WERI-Rb-1 (cell line): Measurements from ENCODE around the gene EPOP.

ENCODE experiments used
- DNase-seq: peaks from one replicate; pipeline ENCODE4 v3.0.0-alpha.2; 2020
- H3K27ac ChIP-seq: fragments of 250-450 bp; sonication (Bioruptor Pico); 2 replicates; pipeline ENCODE4 v1.5.1; 2020; ENCODE audit warnings: mild to moderate bottlenecking, moderate library complexity
- H3K27me3 ChIP-seq: fragments of 250-450 bp; sonication (Bioruptor Pico); 2 replicates; pipeline ENCODE4 v1.5.1; 2021; ENCODE audit warnings: mild to moderate bottlenecking, low read depth, moderate library complexity; ENCODE audit not compliant: insufficient read depth, severe bottlenecking
- H3K36me3 ChIP-seq: fragments of 250-450 bp; sonication (Bioruptor Pico); 2 replicates; pipeline ENCODE4 v1.5.1; 2020; ENCODE audit warnings: mild to moderate bottlenecking, moderate library complexity
- H3K4me3 ChIP-seq: 2 replicates; pipeline ENCODE4 v1.5.1; 2011; ENCODE audit warnings: low read depth, mild to moderate bottlenecking, control low read depth, low read length
- H3K9me3 ChIP-seq: fragments of 250-450 bp; sonication (Bioruptor Pico); 2 replicates; pipeline ENCODE4 v1.5.1; 2021; ENCODE audit warnings: mild to moderate bottlenecking, moderate library complexity; ENCODE audit not compliant: severe bottlenecking
- CTCF ChIP-seq: IDR thresholded peaks from 2 replicates; pipeline ENCODE4 v1.5.1; 2011; ENCODE audit warnings: low read depth, mild to moderate bottlenecking, control low read depth, inconsistent platforms, low read length

EPOP gene

GRCh38 chr17:38674749-38675615 lies at the start of gene EPOP:
Gene EPOP (minus strand): TSS chr17:38674957. CDS start chr17:38674495, 462 bp downstream.
- no peaks in the 10 kb centered on the region for H3K36me3 ChIP-seq
- no peak for TF ChIP-seq CTCF
- no peaks in the 10 kb centered on the region for H3K27me3 ChIP-seq
- peak within 1 kb of the TSS; percentile 75 for H3K27ac ChIP-seq
- peak; percentile 93 for DNase-seq
- H3K4me3 ChIP-seq = peak within 1 kb of the TSS; percentile 62
- no peaks in the 10 kb centered on the region for H3K9me3 ChIP-seq

GRCh38 chr17:38721802-38722201 lies 47.0 kb upstream of the EPOP start:
- no peaks in the 10 kb centered on the region for H3K9me3 ChIP-seq
- no peak overlapping the region for H3K4me3 ChIP-seq
- no peak for TF ChIP-seq CTCF
- no peak for DNase-seq
- H3K27ac ChIP-seq = no peak overlapping the region
- H3K27me3 ChIP-seq = no peaks in the 10 kb centered on the region
- H3K36me3 ChIP-seq = peaks cover 73% of the 10 kb centered on the region

GRCh38 chr17:38720941-38721340 lies 46.2 kb upstream of the EPOP start:
- peaks cover 80% of the 10 kb centered on the region for H3K36me3 ChIP-seq
- H3K4me3 ChIP-seq = no peak overlapping the region
- no peaks in the 10 kb centered on the region for H3K9me3 ChIP-seq
- no peak overlapping the region for H3K27ac ChIP-seq
- no peaks in the 10 kb centered on the region for H3K27me3 ChIP-seq
- no peak for TF ChIP-seq CTCF
- no peak for DNase-seq

- no peaks in the 10 kb centered on the region for H3K27me3 ChIP-seq
- H3K4me3 ChIP-seq = no peak overlapping the region
- DNase-seq = no peak
- H3K36me3 ChIP-seq = peaks cover 84% of the 10 kb centered on the region
- H3K9me3 ChIP-seq = no peaks in the 10 kb centered on the region
- H3K27ac ChIP-seq = no peak overlapping the region
- no peak for TF ChIP-seq CTCF
These were observed 45.3 kb upstream of the EPOP start for GRCh38 chr17:38719943-38720641.

GRCh38 chr17:38719289-38719942 lies 44.7 kb upstream of the EPOP start:
- no peak for DNase-seq
- Histone ChIP-seq H3K9me3 (no peaks in the 10 kb centered on the region), H3K27ac (no peak overlapping the region), H3K27me3 (no peaks in the 10 kb centered on the region), H3K36me3 (peaks cover 84% of the 10 kb centered on the region), H3K4me3 (no peak overlapping the region)
- no peak for TF ChIP-seq CTCF
